ENCODE measurements around the gene TXK. TPM values are rescaled to one million over a fixed set of nuclear protein-coding genes. Genes with fewer than 3 reads are reported as not detected.
A peak's percentile ranks its signal among the peaks of the same experiment; 100 is the strongest.

Gene TXK
- total RNA-seq, 1 experiment from 2014 or later = 0.23 TPM

DNA sequence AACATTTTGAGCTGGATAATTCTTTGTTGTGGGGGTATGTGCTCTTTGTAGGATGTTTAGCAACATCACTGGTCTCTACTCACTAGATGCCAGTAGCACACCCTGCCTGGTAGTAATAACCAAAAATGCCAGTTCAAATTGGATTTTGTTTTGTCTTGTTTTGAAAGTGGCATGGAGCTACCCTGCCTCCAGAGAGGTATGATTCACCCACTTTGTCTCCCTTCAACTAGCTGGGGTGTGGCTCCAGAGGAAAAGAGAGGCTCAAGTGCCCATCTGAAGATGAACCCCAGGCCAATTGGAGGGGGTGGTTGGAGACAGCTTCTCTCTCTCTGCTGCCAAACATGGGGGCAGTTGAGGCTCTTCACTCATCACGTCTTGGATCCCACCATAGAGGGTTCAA is 83.0 kb downstream of the TXK start:
- no peak for DNase-seq (ENCODE audit: low read depth)

DNA sequence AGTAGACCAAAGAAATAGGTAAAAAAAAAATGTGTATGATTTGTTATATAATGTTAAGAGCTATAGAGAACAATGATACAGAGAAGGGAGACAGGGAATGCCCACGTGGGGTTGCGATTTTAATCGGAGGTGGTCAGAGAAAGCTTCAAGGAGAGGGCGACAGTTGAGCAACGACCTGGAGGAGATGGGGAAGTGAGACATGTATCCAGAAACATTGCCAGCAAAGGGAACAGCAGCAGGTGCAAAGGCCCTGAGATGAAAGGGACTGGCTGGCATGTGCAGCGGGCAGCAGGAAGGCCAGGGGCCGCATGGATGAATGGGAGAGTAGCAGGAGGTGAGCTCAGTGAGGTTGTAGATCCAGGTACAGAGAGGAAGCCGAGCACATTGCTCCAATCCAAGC is 84.6 kb downstream of the TXK start:
- DNase-seq (ENCODE audit: low read depth) = no peak

DNA sequence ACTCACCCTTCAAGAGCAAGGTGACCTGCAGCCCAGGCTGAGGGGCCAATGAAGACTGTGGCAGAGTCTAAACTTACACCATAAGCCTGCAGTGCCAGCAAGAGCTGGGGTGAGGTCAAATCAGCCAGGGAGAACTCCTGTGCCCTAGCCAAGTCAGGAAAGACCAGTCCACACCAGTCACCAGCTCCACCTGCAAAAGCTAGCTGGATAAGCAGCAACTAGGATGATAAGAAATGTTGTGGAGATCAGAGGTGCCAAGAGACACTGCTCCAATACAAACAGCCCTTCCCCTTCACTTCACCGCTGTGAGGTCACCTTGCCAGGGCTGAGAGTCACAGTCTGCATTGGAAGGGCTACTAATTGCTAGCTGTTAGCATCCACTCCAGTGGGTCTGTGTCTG is 86.2 kb downstream of the TXK start:
- no peak for DNase-seq (ENCODE audit: low read depth)

DNA sequence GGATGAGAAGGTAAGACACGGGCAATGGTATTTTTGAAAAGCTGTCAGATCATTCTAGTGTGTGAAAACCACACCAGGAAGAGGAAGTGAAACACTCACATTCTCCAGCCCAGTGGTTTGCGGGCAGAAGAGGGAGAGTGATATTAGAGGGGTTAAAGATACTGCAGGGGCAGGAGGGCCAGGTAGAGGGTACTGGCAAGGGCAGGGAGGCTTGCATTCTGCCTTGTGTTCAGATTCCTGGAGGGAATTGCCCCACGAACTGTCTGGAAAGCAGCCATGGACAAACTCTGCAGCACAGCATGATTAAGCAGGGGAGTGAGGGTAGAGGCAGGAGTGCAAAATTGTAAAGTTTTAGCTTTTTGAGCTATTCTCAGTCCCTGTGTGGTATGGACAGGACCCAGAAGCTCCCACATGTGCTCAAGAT is 86.6 kb downstream of the TXK start:
- peak; percentile 41 for DNase-seq (ENCODE audit: low read depth)

DNA sequence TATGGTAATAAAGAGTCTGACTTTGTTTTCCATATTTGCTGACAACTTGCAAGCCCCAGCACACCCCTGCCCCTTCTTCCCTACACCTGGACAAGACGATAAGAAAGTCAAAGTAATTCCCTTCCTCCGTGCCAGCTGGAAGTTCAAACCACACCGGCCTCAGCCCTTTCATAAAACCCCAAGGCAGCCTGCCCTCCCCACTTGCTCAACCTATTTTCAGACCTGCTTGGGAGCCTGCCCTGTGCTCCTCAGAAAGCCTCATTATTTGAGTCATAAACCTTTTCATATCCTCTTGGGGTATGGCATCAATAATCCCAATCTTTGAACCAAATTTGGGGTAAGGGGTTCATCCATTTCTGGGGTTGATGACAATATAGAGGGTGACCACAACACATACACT is 88.0 kb downstream of the TXK start:
- no peak for DNase-seq (ENCODE audit: low read depth)

DNA sequence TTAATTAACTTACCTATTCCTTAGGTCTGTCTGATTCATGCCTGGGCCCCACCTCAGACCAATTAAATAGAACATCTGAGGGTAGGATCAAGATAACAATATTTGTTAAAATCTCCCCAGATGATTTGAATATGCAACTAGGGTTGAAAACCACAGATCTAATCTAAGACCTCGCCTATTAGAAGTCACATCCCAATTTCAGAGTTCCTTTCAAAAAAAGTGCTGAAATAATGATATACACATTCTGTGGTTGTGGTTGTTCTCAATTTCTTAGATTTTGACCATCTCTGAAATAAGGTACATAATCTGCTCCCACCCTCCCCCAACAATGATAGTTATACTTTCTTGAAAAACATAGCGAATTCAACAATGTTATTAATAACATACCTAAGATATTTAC is 89.8 kb downstream of the TXK start:
- DNase-seq (ENCODE audit: low read depth) = no peak

DNA sequence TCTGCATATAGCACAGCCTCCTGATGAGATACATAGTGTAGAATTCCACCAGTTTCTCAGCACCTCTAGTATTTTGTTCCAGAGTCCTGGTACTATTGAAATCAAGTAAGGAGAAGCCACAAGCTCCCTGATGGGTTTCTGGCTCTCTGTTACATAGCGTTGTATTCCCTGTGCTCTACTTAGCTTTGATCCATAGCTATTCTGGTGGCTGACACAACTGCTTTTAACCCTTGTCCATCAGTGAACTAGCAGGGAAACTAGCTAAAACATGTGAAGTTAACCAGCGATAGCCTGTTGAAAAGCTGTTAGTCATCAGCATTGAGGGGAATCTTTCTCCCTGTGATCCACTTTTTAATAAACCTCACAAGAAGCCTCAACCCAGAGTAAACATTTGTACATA is 90.5 kb downstream of the TXK start:
- DNase-seq (ENCODE audit: low read depth) = no peak

DNA sequence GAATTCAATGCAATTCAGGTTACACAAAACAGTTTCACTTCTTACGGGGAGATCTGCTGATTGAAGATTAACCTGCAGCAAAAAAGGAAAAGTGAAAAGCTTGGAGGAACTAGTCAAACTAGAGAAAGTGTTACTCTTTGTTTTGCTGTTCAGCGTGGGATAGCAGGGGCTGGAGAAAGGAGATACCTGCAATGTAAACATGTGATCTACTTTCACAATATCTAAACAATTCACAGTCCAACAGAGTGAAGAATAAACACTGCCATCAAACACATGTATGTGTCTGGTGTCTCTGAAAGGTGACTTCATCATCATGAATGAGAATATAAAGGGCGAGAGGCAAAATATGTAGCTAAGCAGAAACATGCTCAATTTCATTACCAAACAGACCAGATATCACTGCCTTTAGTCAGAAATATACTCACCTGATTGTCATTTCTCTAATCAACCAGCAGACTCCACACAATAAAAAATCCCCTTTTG is 91.0 kb downstream of the TXK start:
- no peak for DNase-seq (ENCODE audit: low read depth)

DNA sequence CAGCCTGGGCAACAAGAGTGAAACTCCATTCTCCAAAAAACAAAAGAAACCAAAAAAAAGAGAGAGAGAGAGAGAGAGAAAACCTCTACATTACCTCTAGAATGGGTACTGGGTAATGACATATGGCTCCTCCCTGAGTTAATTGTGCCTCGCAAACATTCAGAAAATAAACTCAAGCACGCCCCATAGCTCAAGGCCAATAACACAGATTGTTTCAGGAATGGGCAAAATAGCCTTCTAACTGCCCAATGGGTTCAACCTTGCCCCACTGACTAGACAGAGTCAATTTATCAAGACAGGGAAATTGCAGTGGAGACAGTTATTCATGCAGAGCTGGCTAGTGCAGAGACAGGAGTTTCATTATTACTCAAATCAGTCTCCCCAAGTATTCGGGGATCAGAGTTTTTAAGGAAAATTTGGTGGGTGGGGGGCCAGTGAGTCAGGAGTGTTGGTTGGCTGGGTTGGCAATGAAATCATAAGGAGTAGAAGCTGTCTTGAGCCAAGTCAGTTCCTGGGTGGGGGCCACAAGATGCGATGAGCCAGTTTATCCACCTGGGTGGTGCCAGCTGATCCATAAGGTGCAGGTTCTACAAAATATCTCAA is 92.4 kb downstream of the TXK start:
- no peak for DNase-seq (ENCODE audit: low read depth)

DNA sequence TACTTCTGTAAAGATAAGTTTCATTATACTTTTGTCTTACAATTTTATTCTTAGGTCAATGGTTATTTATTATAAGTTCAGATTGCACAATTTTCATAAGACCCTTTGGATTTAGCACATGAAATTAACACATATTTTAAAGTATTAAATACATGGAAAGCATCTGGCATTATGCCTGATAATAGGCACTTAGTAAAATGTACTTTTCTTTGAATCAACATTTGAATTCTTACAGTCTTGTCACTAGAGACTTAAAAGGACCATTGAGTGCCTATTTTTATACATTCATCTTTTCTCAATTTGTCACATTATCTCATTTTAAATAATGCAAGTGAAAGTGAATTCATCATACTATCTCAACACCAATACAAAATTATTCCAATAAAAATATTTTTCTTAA is 94.5 kb downstream of the TXK start:
- no peak for DNase-seq (ENCODE audit: low read depth)

DNA sequence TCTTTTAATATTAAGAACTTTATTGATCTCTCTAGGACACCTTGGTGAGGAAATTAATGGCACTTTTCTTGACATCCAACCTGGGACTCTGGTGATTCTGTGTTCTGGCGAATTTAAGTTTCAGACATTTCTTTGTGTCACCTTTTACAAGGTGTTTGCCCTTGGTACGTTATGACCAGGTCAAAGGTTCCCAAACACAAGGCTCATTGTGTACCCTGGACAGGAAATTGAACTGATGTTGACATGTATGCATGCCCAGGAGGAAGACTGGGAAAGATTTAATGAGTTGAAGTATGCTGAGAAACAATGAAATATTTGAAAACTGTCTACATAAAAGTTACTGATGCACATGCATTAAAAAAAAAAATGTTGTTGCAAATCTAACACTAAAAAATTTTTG is 95.4 kb downstream of the TXK start:
- DNase-seq (ENCODE audit: low read depth) = no peak

DNA sequence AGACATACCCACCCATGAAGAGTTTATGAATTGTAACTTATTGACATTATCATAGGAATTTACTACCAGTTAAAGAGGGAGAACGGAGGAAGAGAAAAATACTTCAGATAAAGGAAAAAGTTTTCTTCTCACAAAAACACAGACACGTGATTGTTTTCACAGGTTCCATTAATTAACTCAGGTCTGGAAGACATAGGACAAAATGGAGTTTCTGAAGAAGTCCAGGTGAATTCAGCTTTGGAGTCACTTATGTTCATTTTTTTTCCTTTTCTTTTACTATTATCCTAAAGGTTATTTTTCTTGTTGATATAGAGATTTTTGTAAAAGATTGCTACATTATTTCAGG is 97.0 kb downstream of the TXK start:
- no peak for DNase-seq (ENCODE audit: low read depth)

DNA sequence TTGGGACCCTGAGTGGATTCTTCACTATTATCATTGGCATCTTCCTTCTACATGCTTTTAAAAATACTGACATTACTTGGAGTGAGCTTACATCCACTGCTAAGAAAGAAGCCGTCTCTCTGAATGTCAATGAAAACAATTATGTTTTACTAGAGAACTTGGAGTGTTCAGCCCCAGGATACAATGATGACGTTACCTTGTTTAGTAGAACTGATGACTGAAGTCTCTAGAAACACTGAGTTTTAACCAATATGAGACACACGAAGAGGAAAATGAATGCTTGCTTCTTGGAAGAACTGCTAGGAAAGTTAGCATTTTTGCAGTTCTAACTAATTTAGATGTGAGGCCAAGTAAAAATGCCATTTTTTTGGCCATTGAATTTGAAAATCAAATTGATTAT is 98.1 kb downstream of the TXK start:
- no peak for DNase-seq (ENCODE audit: low read depth)

DNA sequence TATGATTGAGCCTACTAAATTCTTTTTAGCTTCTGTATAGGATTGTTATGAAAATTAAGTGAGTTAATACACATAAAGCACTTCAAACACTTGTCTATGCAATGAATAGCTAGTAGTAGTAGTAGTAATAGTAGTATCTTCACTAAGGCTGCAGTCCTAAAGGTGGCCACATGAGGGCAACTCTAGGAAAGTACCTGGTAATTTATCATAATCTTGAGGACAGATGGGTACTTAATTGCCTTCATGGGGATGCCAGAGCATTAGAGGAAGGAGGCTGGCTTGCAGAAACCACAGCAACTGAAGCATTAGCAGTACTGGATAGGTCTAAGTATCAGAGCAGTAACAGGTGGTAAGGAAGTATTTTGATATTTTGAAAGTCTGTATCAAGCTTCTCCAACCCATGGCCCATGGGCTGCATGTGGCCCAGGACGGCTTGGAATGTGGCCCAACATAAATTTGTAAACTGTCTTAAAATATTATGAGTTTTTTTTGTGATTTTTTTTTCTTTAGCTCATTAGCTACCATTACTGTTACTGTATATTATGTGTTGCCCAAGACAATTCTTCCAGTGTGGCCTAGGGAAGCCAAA is 100.1 kb downstream of the TXK start:
- DNase-seq (ENCODE audit: low read depth) = peak; percentile 44

DNA sequence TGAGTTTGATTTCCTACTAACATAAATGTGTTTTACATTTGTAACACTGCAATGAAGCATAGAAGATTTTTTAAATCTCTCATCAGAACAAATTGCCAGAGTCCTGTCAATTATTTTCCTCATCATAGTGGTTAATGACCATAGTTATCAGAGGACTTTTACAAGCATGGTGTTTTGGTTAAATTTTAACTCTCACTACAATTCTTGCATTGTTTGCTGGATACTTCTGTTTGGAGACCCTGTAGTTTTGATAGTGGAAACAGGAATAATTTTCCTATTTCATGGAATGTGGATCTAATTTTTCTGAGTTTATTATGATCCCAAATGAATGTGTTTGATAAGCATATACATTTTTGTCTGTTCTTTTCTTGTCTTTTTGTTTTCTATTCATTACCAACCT is 100.6 kb downstream of the TXK start:
- DNase-seq (ENCODE audit: low read depth) = no peak

DNA sequence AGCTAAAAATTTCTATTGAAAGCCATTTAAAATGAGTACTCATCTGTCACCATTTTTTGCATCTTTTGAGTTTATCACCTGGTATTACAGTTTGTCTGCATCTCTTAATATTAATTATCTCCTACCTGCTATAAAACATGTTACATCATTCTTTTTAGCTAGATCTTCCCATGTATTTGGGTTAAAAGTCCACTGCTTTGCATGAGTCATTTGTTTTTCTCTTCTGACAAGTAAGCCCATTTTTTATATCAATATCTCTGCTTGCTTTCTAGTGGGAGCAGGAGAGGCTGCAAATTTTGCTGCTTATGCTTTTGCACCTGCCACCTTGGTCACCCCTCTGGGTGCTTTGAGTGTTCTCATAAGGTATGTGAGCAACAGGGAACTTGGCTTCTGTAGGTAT is 101.3 kb downstream of the TXK start:
- no peak for DNase-seq (ENCODE audit: low read depth)

DNA sequence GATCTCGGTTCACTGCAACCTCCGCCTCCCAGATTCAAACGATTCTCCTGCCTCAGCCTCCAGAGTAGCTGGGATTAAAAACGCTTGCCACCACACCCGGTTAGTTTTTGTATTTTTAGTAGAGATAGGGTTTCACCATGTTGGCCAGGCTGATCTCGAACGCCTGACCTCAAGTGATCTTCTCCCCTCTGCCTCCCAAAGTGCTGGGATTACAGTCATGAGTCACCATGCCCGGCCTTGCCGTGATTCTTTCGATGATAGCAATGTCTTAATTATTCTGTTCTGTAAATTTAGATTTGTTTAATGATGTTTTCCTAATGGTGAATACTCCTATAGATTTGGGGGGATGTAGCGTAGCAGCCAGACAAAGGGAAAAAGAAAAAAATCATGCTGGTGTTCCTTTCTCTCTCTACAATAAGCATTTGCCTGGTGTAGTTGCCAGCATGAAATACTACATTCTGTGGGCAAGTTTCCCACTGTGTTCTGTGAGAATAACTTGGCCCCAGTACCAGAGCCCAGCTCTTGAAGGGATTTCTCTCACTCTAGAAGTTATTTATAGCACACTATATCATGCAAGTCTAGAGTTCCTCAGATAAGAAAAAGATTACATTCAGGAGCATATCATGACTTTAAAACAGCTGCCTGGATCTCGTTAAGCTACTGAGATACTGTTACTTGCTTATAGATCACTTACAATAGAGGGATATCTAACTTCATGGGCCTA is 102.1 kb downstream of the TXK start:
- peak; percentile 22 for DNase-seq (ENCODE audit: low read depth)

DNA sequence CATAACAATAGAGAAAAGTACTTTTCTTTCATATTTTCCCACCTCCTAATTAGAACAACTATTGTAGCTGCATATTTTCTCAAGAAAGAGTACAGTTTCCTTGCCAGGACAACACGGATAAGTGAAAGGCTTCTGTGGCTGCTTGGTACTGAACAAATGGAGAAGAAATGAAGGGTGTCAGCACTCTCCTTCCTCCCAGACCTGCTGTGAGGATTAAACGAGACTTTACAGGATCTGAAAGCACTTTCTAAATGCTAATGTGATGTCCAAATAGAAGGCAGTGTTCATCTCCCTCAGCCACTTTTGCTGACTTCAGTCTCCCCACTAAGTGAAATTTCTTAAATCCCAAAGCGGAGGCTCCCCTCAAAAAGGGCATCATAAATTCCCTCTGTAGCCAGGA is 103.6 kb downstream of the TXK start:
- DNase-seq (ENCODE audit: low read depth) = no peak

DNA sequence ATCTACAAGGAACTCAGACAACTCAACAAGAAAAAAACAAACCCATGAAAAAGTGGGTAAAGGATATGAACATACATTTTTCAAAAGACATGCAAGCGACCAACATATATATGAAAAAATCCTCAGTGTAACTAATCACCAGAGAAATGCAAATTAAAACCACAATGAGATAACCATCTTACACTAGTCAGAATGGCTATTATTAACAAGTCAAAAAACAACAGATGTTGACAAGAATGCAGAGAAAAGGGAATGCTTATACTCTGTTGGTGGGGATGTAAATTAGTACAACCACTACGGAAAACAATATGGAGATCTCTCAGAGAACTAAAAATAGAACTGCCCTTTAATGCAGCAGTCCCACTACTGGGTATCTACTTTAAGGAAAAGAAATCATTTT is 105.4 kb downstream of the TXK start:
- no peak for DNase-seq (ENCODE audit: low read depth)

DNA sequence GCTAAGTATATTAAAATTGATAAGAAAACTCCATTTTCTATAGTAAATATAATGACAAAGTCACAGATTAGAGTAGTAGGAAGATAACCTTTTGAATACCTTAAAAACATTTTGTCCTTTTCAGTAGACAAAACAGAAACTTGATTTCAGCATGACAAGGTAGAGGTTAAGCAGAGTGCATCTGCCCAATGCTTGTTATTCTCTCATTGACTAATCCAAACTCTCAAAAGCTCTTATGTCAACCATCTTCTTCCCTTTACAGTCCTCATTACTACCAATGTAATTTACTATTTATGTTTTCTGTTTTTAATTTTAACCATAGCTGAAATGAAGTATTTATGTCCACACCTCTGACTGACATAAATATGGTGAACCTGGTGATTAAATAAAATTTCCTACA is 106.4 kb downstream of the TXK start:
- DNase-seq (ENCODE audit: low read depth) = no peak

DNA sequence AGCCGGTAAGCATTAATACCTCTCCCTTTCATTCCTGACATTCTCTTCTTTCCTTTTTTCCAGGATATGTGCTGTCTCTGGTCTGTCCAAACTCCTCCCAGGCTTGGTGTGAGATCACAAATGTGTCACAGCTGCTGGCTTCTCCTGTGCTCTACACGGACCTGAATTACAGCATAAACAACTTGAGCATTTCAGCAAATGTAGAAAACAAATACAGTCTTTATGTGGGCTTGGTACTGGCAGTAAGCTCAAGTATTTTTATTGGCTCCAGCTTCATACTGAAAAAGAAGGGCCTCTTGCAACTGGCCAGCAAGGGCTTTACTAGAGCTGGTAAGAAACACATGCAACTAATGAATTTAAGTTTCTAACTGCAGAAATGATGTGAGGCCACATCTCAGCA is 109.0 kb downstream of the TXK start:
- DNase-seq (ENCODE audit: low read depth) = no peak

DNA sequence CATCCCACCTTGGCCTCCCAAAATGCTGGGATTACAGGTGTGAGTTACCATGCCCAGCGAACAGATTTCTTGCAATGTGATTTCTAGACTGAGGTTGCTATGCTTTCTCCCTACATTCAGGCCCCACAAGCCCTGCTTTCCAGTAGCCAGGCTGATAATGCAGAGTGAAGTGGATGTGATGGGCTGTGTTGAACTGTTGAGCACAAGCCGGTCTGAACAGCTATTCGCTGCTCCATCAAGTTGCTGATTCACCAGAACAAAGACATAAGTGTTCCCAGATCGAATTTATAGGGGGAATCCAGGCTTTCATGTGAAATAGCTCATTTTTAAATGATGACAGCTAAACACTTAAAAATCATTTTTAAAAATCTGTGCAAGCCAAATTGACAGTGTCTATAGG is 109.5 kb downstream of the TXK start:
- DNase-seq (ENCODE audit: low read depth) = no peak

DNA sequence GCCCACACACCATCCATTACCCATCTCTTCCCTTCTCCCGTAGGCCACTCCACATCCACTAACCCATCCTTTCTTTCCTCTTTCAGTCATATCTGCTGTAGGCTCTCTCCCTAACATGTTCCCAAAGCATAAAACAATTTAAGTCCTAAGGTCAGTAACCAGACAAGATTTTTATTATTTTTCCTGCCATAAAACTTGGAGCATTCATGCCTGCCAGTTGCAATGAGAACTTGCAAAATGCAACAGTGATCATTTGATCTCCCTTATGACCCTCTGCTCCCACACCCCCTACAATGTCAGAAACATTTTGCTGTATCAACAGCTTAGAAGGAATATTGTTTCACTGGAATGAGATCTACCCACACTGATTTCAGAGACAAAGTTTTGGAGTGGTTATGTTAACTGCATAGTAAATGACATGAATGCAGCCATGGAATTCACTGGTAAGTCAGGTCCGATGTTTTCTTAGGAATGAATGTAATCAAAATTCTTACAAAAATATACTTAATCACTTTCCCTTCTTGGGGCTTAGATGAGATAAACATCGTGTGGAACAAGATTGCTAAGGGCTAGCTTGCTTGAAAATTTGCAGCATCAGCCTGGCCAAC is 111.8 kb downstream of the TXK start:
- DNase-seq (ENCODE audit: low read depth) = no peak

Data from Daoy (cell line).